Caki2 (cell line): Measurements from ENCODE around the gene CD247. TPM values are rescaled to one million over a fixed set of nuclear protein-coding genes. Genes with fewer than 3 reads are reported as not detected.

Experiments
- DNase-seq: peaks from one replicate; pipeline ENCODE4 v3.0.0-alpha.2; 2015; ENCODE audit warnings: low read depth
- in situ Hi-C: cut with HindIII; loops from 2 replicates; pipeline ENCODE4 v1.10.0; 2016; ENCODE audit warnings: low sequenced_read_pairs, low pct_unique_long_range_greater_than_20kb, mixed read lengths
- total RNA-seq: library from RNA; depleted of rRNA; stranded (reverse); fragments of >200 nt; shearing (Covaris generic); gene quantifications from 2 replicates; pipeline ENCODE4 v1.2.3, GENCODE V29; 2014; ENCODE audit warnings: low replicate concordance

The CD247 gene
- total RNA-seq, 1 experiment from 2014 or later: not detected

- in situ Hi-C loops: no loop called here
- no peak for DNase-seq
Measured at GRCh38 chr1:167477986-167478385, 40.3 kb downstream of the CD247 start.

GRCh38 chr1:167476061-167476460 is 42.3 kb downstream of the CD247 start:
- no peak for DNase-seq
- in situ Hi-C loops: no loop called here

GRCh38 chr1:167474191-167474641 is 44.1 kb downstream of the CD247 start:
- no peak for DNase-seq
- in situ Hi-C loops: no loop called here

- DNase-seq: no peak
- in situ Hi-C loops: no loop called here
Measured at GRCh38 chr1:167473761-167474160, 44.6 kb downstream of the CD247 start.

- DNase-seq: no peak
- in situ Hi-C loops: no loop called here
Measured at GRCh38 chr1:167472752-167473521, 45.4 kb downstream of the CD247 start.

GRCh38 chr1:167471568-167471967 is 46.8 kb downstream of the CD247 start:
- no peak for DNase-seq
- in situ Hi-C loops: no loop called here

- in situ Hi-C loops: no loop called here
- no peak for DNase-seq
Measured at GRCh38 chr1:167469280-167469965, 48.9 kb downstream of the CD247 start.

- in situ Hi-C loops: no loop called here
- DNase-seq: no peak
Measured at GRCh38 chr1:167467752-167468151, 50.6 kb downstream of the CD247 start.

- DNase-seq: no peak
- in situ Hi-C loops: no loop called here
Measured at GRCh38 chr1:167467126-167467710, 51.1 kb downstream of the CD247 start.

GRCh38 chr1:167465743-167466142 is 52.6 kb downstream of the CD247 start:
- no peak for DNase-seq
- in situ Hi-C loops: no loop called here

- in situ Hi-C loops: no loop called here
- no peak for DNase-seq
Measured at GRCh38 chr1:167465018-167465417, 53.3 kb downstream of the CD247 start.

- in situ Hi-C loops: no loop called here
- no peak for DNase-seq
Measured at GRCh38 chr1:167463875-167464575, 54.3 kb downstream of the CD247 start.

GRCh38 chr1:167463080-167463479 is 55.2 kb downstream of the CD247 start:
- in situ Hi-C loops: no loop called here
- no peak for DNase-seq

- DNase-seq: no peak
- in situ Hi-C loops: no loop called here
Measured at GRCh38 chr1:167462341-167462740, 56.0 kb downstream of the CD247 start.

- DNase-seq: no peak
- in situ Hi-C loops: no loop called here
Measured at GRCh38 chr1:167460836-167461235, 57.5 kb downstream of the CD247 start.

- in situ Hi-C loops: no loop called here
- DNase-seq: no peak
Measured at GRCh38 chr1:167457936-167458584, 60.3 kb downstream of the CD247 start.

GRCh38 chr1:167456926-167457325 is 61.4 kb downstream of the CD247 start:
- DNase-seq: no peak
- in situ Hi-C loops: no loop called here

- in situ Hi-C loops: no loop called here
- DNase-seq: no peak
Measured at GRCh38 chr1:167456524-167456923, 61.8 kb downstream of the CD247 start.
